ENCODE results near the gene TCEAL2.

TCEAL2 gene

GRCh38 chrX:102154900-102155805 is 29.7 kb downstream of the TCEAL2 start:
- FAIRE-seq, result no peak
- TF ChIP-seq POLR2A (IDR thresholded peaks at IDR 0.05; ENCODE audit: low read depth, low read length), result no peak
- no peak for DNase-seq (ENCODE audit: insufficient read length, low spot score)

- DNase-seq (ENCODE audit: insufficient read length, low spot score) (no peak), FAIRE-seq (no peak)
- TF ChIP-seq POLR2A (IDR thresholded peaks at IDR 0.05; ENCODE audit: low read depth, low read length), result no peak
Observed at GRCh38 chrX:102155806-102156179, 30.3 kb downstream of the TCEAL2 start, which contains the start of gene BEX5. Gene BEX5 (minus strand): TSS chrX:102155977. CDS start chrX:102154265, 1,712 bp downstream.
